BLaER1 treated with 17β-estradiol and CSF1 and Interleukin-3, amounts not matched to agents 10 nM and 100 nM (cell line): Measurements from ENCODE around the gene BABAM2.
A peak's percentile ranks its signal among the peaks of the same experiment; 100 is the strongest.

Experiments
- H3K27ac ChIP-seq, 11 experiments: shearing (Covaris generic); formaldehyde crosslinking; 2 replicates each; pipeline ENCODE4 v1.8.1; 2022
- H3K27me3 ChIP-seq, 11 experiments: shearing (Covaris generic); formaldehyde crosslinking; 2 replicates each; pipeline ENCODE4 v1.8.1; 2022
- H3K36me3 ChIP-seq, 11 experiments: shearing (Covaris generic); formaldehyde crosslinking; 2 replicates each; pipeline ENCODE4 v1.8.1; 2022
- H3K4me1 ChIP-seq, 10 experiments: shearing (Covaris generic); formaldehyde crosslinking; 2 replicates each; pipeline ENCODE4 v1.8.1; 2022
- H3K4me2 ChIP-seq, 11 experiments: shearing (Covaris generic); formaldehyde crosslinking; 2 replicates each; pipeline ENCODE4 v1.8.1; 2022
- H3K4me3 ChIP-seq, 10 experiments: shearing (Covaris generic); formaldehyde crosslinking; 2 replicates each; pipeline ENCODE4 v1.8.1; 2022
- H3K9ac ChIP-seq, 11 experiments: shearing (Covaris generic); formaldehyde crosslinking; 2 replicates each; pipeline ENCODE4 v1.8.1; 2022
- H3K9me3 ChIP-seq, 11 experiments: shearing (Covaris generic); formaldehyde crosslinking; replicated peaks in 1 of 11; 2 replicates each; pipeline ENCODE4 v1.8.1; 2022
- H4K20me1 ChIP-seq, 11 experiments: shearing (Covaris generic); formaldehyde crosslinking; 2 replicates each; pipeline ENCODE4 v1.8.1; 2022
- Cebpa-rat ChIP-seq, 11 experiments: shearing (Covaris generic); IDR thresholded peaks; 2 replicates each; pipeline ENCODE4 v1.8.1; 2022

Gene BABAM2

DNA sequence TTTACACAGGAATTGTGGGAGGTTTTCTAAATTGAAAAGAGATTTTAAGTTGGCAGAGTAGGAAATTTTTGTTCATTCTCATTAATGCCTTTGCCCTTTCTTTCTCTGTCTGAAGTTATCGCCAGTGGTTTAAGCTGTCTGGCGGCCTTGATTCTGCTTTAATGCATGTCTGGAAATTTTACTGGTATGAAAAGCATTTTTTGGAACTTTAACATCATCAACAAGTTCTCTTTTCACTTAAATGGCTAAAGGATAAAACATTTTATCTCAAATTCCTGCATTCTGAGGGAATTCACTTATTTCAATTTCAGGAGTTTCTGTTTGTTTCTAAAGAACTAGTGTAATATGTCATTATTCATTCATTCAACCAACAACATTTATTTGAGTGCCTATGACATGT lies 268.3 kb downstream of the BABAM2 start:
- H3K27ac ChIP-seq, result no peak overlapping the region
- no peaks in the 10 kb centered on the region for H3K4me1 ChIP-seq
- no peak overlapping the region for H3K9ac ChIP-seq
- no peaks in the 10 kb centered on the region for H4K20me1 ChIP-seq
- H3K9me3 ChIP-seq, result peaks cover 17 to 33% (median 22%) of the 10 kb centered on the region in 11 experiments
- H3K4me3 ChIP-seq, result no peak overlapping the region
- H3K4me2 ChIP-seq, result no peak overlapping the region
- H3K27me3 ChIP-seq, result no peaks in the 10 kb centered on the region
- H3K36me3 ChIP-seq, result peaks cover 0 to 33% (median 10%) of the 10 kb centered on the region in 11 experiments; a peak in 15 of 22 replicates
- no peak for TF ChIP-seq Cebpa-rat (IDR thresholded peaks at IDR 0.05)

DNA sequence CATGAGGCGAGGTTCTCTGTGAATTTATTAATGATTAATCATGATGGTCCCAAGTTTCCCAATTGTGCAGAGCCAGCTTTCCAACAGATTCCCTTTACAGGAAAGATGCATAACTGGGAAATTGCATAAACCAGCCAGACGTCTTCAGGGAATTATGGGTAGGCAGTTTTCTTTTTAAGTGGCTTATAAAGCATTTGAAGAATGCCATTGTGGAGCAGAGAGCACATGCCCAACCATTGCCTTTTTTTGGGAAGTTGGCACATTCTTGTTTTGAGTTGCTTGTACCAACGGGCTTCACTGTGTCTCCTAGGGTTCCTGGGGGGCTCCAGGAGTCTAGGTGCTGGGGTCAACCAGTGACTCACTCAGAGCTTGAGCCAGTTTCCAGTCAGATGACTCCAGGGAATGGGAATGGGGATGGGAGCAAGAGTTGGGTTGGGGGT lies 270.5 kb downstream of the BABAM2 start:
- Histone ChIP-seq H3K9ac (no peak overlapping the region), H3K9me3 (peaks cover 6 to 18% (median 13%) of the 10 kb centered on the region in 11 experiments; a peak in 21 of 22 replicates), H3K4me2 (0 out of 22 replicates have a peak overlapping the region, but pooled peaks of 1 of the 11 experiments have one; percentile 12), H3K4me3 (no peak overlapping the region), H3K36me3 (peaks cover 0 to 20% (median 2%) of the 10 kb centered on the region in 11 experiments; a peak in 10 of 22 replicates), H3K27me3 (no peaks in the 10 kb centered on the region), H3K27ac (no peak overlapping the region), H3K4me1 (peaks cover 0 to 5% (median under 1%) of the 10 kb centered on the region in 10 experiments; a peak in 6 of 20 replicates), H4K20me1 (no peaks in the 10 kb centered on the region)
- TF ChIP-seq Cebpa-rat (IDR thresholded peaks at IDR 0.05), result no peak

DNA sequence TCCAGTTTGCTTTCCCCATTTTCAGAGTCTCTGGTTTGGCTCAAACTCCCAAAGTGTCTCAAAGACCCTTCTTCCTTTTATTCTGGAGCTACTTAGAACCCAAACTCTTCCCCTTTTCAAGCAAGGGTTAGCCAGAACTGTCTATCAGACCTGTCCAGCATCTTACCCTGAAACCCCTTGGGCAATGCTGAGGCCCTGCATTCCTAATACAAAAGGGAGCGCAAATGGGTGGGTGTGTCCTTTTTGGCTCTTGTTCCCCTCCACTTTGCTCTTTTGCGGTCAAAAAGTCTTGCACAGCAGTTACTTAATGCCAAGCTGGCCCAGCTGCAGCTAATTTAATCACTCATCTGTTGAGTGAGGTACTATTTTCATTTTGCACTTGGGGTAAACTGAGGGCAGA lies 270.9 kb downstream of the BABAM2 start:
- no peaks in the 10 kb centered on the region for H4K20me1 ChIP-seq
- H3K27ac ChIP-seq, result no peak overlapping the region
- H3K36me3 ChIP-seq, result peaks cover 0 to 19% (median 0%) of the 10 kb centered on the region in 11 experiments; a peak in 3 of 22 replicates
- no peak overlapping the region for H3K9ac ChIP-seq
- TF ChIP-seq Cebpa-rat (IDR thresholded peaks at IDR 0.05), result no peak
- peaks cover 2 to 14% (median 9%) of the 10 kb centered on the region in 11 experiments; a peak in 17 of 22 replicates for H3K9me3 ChIP-seq
- H3K27me3 ChIP-seq, result no peaks in the 10 kb centered on the region
- no peak overlapping the region for H3K4me2 ChIP-seq
- H3K4me3 ChIP-seq, result no peak overlapping the region
- peaks cover 0 to 9% (median 2%) of the 10 kb centered on the region in 10 experiments; a peak in 6 of 20 replicates for H3K4me1 ChIP-seq

DNA sequence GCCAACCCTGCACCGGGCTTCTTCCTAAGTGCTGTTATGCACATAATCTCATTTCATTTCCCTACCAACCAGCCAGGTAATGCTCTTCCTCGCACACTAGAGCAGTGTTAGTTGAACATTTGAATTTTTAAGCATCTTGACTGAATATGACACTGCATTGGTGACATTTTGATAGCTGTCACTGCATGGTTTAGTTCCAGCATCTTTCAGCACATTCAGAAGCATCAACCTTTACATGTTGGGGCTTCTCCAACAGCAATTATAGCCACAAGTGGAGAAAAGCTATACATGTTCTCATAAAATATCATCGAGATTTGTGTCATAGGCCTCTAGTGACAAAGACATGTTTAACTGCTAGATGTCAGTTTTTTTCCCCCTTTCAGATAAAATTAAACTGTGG lies 272.0 kb downstream of the BABAM2 start:
- Histone ChIP-seq H3K9ac (no peak overlapping the region), H3K36me3 (peaks cover 0 to 19% (median 0%) of the 10 kb centered on the region in 11 experiments; a peak in 2 of 22 replicates), H3K4me1 (peaks cover 0 to 9% (median 2%) of the 10 kb centered on the region in 10 experiments; a peak in 6 of 20 replicates), H3K27ac (no peak overlapping the region), H3K4me3 (no peak overlapping the region), H4K20me1 (no peaks in the 10 kb centered on the region), H3K9me3 (peaks cover 0 to 3% (median 0%) of the 10 kb centered on the region in 11 experiments; a peak in 5 of 22 replicates), H3K4me2 (no peak overlapping the region), H3K27me3 (no peaks in the 10 kb centered on the region)
- no peak for TF ChIP-seq Cebpa-rat (IDR thresholded peaks at IDR 0.05)

DNA sequence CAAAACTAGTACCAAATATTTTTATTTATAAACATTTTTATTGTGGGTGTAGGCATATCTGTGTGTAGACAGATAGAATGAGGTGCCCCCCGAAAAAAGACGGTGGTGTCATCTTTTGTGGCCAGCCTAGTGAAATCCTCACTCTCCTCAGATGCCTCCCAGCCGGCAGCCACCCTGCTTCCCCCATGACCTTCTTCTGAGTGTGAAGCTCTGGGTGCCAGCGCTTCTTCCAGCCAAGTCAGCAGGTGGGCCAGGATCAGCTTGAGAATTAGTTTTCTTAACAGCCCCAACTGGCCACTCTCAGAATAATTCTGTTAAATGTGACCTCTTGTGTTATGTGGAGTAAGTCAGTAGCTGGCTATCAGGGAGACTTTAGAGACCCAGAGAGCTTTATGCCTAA lies 272.5 kb downstream of the BABAM2 start:
- H3K27ac ChIP-seq, result no peak overlapping the region
- no peaks in the 10 kb centered on the region for H3K27me3 ChIP-seq
- no peaks in the 10 kb centered on the region for H3K9me3 ChIP-seq
- H4K20me1 ChIP-seq, result no peaks in the 10 kb centered on the region
- H3K4me3 ChIP-seq, result no peak overlapping the region
- H3K9ac ChIP-seq, result no peak overlapping the region
- peaks cover 0 to 19% (median 0%) of the 10 kb centered on the region in 11 experiments; a peak in 2 of 22 replicates for H3K36me3 ChIP-seq
- H3K4me2 ChIP-seq, result no peak overlapping the region
- H3K4me1 ChIP-seq, result peaks cover 0 to 9% (median 2%) of the 10 kb centered on the region in 10 experiments; a peak in 6 of 20 replicates
- TF ChIP-seq Cebpa-rat (IDR thresholded peaks at IDR 0.05), result no peak

DNA sequence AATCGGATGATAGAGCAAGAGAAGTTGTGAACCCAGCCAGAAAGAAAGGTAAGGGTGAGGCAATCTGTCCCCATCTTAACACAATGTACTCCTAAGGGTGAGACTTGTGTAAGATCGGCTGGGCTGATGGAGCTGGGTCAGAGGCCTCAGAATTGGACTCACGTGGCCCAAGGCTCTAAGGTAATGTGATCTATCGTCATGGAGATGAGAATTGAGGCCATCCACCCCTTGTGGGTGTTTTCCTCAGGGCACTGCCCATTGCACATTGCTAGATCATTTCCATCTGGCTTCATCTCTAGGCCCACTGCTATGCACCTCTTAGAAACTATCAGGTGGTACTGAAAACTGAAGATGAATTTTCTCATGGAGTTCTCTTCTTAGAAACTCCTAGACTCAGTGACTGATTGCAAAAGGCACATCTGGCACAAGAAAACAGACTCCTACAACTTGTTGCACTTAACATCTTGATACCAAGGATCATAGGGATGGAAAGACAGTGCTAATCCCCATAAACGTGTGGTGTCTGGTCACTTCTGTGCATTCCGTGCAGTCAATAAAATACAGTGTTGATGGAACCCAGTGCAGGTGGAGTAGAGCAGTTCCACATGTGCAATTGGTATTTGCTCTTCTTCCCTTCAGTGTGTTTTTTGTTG lies 273.2 kb downstream of the BABAM2 start:
- Histone ChIP-seq H3K4me1 (peaks cover 0 to 9% (median 2%) of the 10 kb centered on the region in 10 experiments; a peak in 6 of 20 replicates), H3K4me3 (no peak overlapping the region), H3K9ac (no peak overlapping the region), H3K4me2 (no peak overlapping the region), H3K36me3 (peaks cover 0 to 13% (median 0%) of the 10 kb centered on the region in 11 experiments; a peak in 2 of 22 replicates), H3K9me3 (no peaks in the 10 kb centered on the region), H3K27me3 (no peaks in the 10 kb centered on the region), H4K20me1 (no peaks in the 10 kb centered on the region), H3K27ac (no peak overlapping the region)
- no peak for TF ChIP-seq Cebpa-rat (IDR thresholded peaks at IDR 0.05)

DNA sequence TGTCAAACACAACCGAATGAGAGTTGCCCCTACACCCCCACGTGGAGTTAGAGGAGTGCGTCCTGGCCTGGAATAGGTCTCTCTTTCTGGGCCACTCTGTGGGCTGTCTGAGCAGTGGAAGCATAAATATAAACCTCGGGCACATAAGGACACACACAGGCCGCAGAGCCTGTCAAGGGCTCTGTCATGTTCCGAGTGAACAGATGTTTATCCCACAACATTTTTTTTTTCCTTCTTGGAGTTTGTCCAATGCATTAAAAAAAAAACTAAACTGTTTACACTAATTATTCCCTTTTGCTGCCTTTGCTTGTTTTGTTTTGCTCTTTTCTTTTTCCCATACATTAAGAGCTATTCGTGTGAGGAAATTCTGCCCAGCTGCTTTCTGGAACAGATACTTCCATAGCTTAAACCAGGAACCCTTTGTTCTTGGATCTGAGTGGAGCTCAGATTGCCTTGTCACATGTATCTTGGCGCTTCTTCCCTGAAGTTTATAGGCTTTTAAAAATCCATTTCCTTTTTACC lies 273.8 kb downstream of the BABAM2 start:
- H3K4me3 ChIP-seq, result no peak overlapping the region
- H3K27ac ChIP-seq, result no peak overlapping the region
- H3K9ac ChIP-seq, result no peak overlapping the region
- H4K20me1 ChIP-seq, result no peaks in the 10 kb centered on the region
- H3K4me2 ChIP-seq, result no peak overlapping the region
- TF ChIP-seq Cebpa-rat (IDR thresholded peaks at IDR 0.05), result no peak
- H3K27me3 ChIP-seq, result no peaks in the 10 kb centered on the region
- H3K9me3 ChIP-seq, result no peaks in the 10 kb centered on the region
- peaks cover 0 to 9% (median 0%) of the 10 kb centered on the region in 11 experiments; a peak in 2 of 22 replicates for H3K36me3 ChIP-seq
- H3K4me1 ChIP-seq, result peaks cover 0 to 9% (median 2%) of the 10 kb centered on the region in 10 experiments; a peak in 6 of 20 replicates

DNA sequence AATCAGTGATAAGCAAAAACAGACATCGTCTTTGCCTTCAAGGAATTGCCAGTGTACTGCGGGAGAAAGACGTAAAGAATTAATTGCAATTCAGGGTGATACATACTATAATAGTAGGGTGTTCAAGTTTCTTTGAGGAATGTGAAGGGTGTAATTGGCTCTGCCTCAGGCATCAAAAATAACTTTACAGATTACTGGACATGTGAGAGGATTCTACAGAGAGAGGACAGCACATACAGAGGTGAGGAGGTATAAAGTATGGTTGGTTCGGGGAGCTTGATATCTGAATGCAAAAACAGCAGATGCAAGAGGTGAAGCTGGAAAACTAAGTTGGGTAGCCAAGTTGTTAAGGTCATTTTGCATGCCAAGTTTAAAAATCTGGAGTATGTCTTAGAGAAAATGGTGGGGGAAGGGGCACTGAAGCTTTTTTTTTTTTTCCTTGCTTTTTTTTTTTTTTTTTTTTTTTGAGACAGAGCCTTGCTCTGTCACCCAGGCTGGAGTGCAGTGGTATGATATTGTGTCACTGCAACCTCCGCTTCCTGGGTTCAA lies 274.6 kb downstream of the BABAM2 start:
- TF ChIP-seq Cebpa-rat (IDR thresholded peaks at IDR 0.05), result no peak
- Histone ChIP-seq H3K36me3 (0 out of 22 replicates have a peak, but pooled peaks cover 0 to 1% (median 0%) of the 10 kb centered on the region in 11 experiments), H3K4me3 (no peak overlapping the region), H3K27ac (no peak overlapping the region), H3K9ac (no peak overlapping the region), H3K9me3 (no peaks in the 10 kb centered on the region), H3K4me2 (no peak overlapping the region), H3K27me3 (no peaks in the 10 kb centered on the region), H4K20me1 (no peaks in the 10 kb centered on the region), H3K4me1 (peaks cover 0 to 9% (median 2%) of the 10 kb centered on the region in 10 experiments; a peak in 6 of 20 replicates)

DNA sequence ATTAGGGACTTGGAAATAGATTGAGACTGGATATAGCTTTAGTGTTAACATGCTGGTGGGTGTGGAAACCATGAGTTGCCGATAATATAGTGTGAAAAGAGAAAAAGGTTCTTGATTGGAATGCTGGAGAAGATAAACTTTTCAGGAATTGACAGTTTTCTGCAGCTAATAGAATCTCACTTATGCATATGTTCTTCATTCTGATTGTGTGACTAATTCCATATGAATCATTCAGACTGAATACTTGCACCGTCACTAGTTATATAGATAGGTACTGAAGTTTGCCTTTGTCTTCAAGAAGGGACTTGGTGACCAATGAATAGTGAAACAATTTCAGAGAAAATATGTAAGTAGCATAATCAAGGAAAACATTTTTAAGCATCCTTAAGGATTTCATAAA lies 276.4 kb downstream of the BABAM2 start:
- Histone ChIP-seq H3K9me3 (no peaks in the 10 kb centered on the region), H3K36me3 (no peaks in the 10 kb centered on the region; a peak in 1 of 22 replicates), H3K27ac (no peak overlapping the region), H3K4me1 (peaks cover 0 to 9% (median 2%) of the 10 kb centered on the region in 10 experiments; a peak in 6 of 20 replicates), H3K4me2 (no peak overlapping the region), H4K20me1 (no peaks in the 10 kb centered on the region), H3K9ac (no peak overlapping the region), H3K27me3 (no peaks in the 10 kb centered on the region), H3K4me3 (no peak overlapping the region)
- TF ChIP-seq Cebpa-rat (IDR thresholded peaks at IDR 0.05), result no peak
